SJCRH30 (cell line): ENCODE measurements around the gene ZBTB46. TPM values are rescaled to one million over a fixed set of nuclear protein-coding genes. Genes with fewer than 3 reads are reported as not detected.
A peak's percentile ranks its signal among the peaks of the same experiment; 100 is the strongest.
"Not testable (repeated sequence)": the region's sequence is repeated elsewhere in the genome, so short reads cannot be mapped to it uniquely, and the experiment has no call there.

ENCODE experiments used
- DNase-seq, 2 experiments: peaks; one replicate each; pipeline ENCODE4 v3.0.0-alpha.2; 2015 to 2020
- H3K27ac ChIP-seq: fragments of 250-450 bp; sonication (Bioruptor Pico); 2 replicates; pipeline ENCODE4 v1.5.1; 2020; ENCODE audit warnings: mild to moderate bottlenecking, moderate library complexity
- H3K27me3 ChIP-seq: fragments of 250-450 bp; sonication (Bioruptor Pico); 2 replicates; pipeline ENCODE4 v1.5.1; 2020; ENCODE audit warnings: mild to moderate bottlenecking, moderate library complexity
- H3K36me3 ChIP-seq: fragments of 250-450 bp; sonication (Bioruptor Pico); 2 replicates; pipeline ENCODE4 v1.5.1; 2020; ENCODE audit warnings: mild to moderate bottlenecking, moderate library complexity
- H3K4me1 ChIP-seq: fragments of 250-450 bp; sonication (Bioruptor Pico); 2 replicates; pipeline ENCODE4 v1.5.1; 2020; ENCODE audit warnings: mild to moderate bottlenecking, moderate library complexity
- H3K4me3 ChIP-seq: fragments of 250-450 bp; sonication (Bioruptor Pico); 2 replicates; pipeline ENCODE4 v1.5.1; 2020; ENCODE audit warnings: mild to moderate bottlenecking, moderate library complexity
- H3K9me3 ChIP-seq: fragments of 250-450 bp; sonication (Bioruptor Pico); replicated peaks from 2 replicates; pipeline ENCODE4 v1.5.1; 2020; ENCODE audit warnings: mild to moderate bottlenecking, moderate library complexity
- total RNA-seq: library from RNA; depleted of rRNA; stranded (reverse); fragments of >200 nt; shearing (Covaris generic); gene quantifications from 2 replicates; pipeline ENCODE4 v1.2.3, GENCODE V29; 2014; rRNA removed

The ZBTB46 gene
- 4.0 and 5.0 TPM in 2 replicates for total RNA-seq

- H3K9me3 ChIP-seq: no peaks in the 10 kb centered on the region
- no peaks in the 10 kb centered on the region for H3K36me3 ChIP-seq
- H3K27me3 ChIP-seq: peaks cover 16% of the 10 kb centered on the region
- H3K4me1 ChIP-seq: peaks cover 23% of the 10 kb centered on the region
- H3K4me3 ChIP-seq: peak within 1 kb of the TSS; percentile 62
- no peak within 1 kb of the TSS for H3K27ac ChIP-seq
- DNase-seq: peak; percentile 60 to 75
These were observed at the start of gene ZBTB46 for GRCh38 chr20:63830841-63831588. Gene ZBTB46, minus strand, starts transcription at chr20:63831264. Its CDS starts 40,507 bp downstream, at chr20:63790757.

GRCh38 chr20:63878899-63879663 is 48.0 kb upstream of the ZBTB46 start:
- no peaks in the 10 kb centered on the region for H3K9me3 ChIP-seq
- DNase-seq: peak; percentile 91 to 94
- H3K27me3 ChIP-seq: no peaks in the 10 kb centered on the region
- H3K4me3 ChIP-seq: no peak overlapping the region
- peak overlapping the region; percentile 36 for H3K27ac ChIP-seq
- H3K36me3 ChIP-seq: peaks cover 41% of the 10 kb centered on the region
- peaks cover 19% of the 10 kb centered on the region for H3K4me1 ChIP-seq

GRCh38 chr20:63877755-63878470 is 46.8 kb upstream of the ZBTB46 start:
- peaks cover 19% of the 10 kb centered on the region for H3K4me1 ChIP-seq
- H3K4me3 ChIP-seq: no peak overlapping the region
- H3K36me3 ChIP-seq: peaks cover 42% of the 10 kb centered on the region
- peak; percentile 74 to 79 for DNase-seq
- H3K27ac ChIP-seq: peak overlapping the region; percentile 36; the same call in 1 of the 2 replicates
- H3K9me3 ChIP-seq: no peaks in the 10 kb centered on the region
- H3K27me3 ChIP-seq: no peaks in the 10 kb centered on the region

GRCh38 chr20:63876489-63877036 is 45.5 kb upstream of the ZBTB46 start:
- H3K9me3 ChIP-seq: no peaks in the 10 kb centered on the region
- H3K27me3 ChIP-seq: no peaks in the 10 kb centered on the region
- H3K4me3 ChIP-seq: no peak overlapping the region
- peaks cover 50% of the 10 kb centered on the region for H3K36me3 ChIP-seq
- no peak for DNase-seq
- H3K4me1 ChIP-seq: peaks cover 19% of the 10 kb centered on the region
- H3K27ac ChIP-seq: no peak overlapping the region

- H3K4me3 ChIP-seq, H3K27ac ChIP-seq, H3K9me3 ChIP-seq, DNase-seq, H3K27me3 ChIP-seq: not testable (repeated sequence)
- peaks cover 18% of the 10 kb centered on the region for H3K4me1 ChIP-seq
- H3K36me3 ChIP-seq: peaks cover 64% of the 10 kb centered on the region
These were observed 43.2 kb upstream of the ZBTB46 start for GRCh38 chr20:63874241-63874640.

DNA sequence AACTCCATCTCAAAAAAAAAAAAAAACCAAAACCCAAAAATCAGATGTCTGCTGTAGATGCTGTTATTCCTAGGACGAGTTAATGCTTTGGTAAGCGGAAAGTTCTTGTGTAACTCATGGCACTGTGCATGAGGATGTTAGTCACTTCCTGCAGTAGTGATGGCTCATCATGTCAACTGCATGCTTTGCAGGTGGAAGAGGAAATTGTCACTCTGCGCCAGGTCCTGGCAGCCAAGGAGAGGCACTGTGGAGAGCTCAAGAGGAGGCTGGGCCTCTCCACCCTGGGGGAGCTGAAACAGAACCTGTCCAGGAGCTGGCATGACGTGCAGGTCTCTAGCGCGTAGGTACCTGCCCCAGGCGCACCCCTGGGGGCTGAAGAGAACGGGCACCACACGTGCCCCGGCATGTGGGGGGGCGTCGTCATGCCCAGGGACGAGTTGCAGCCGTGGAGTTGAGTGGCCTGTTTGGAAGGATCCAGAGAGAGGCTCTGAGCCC is 42.5 kb upstream of the ZBTB46 start:
- no peak overlapping the region for H3K27ac ChIP-seq
- no peak overlapping the region for H3K4me3 ChIP-seq
- no peak for DNase-seq
- no peaks in the 10 kb centered on the region for H3K9me3 ChIP-seq
- H3K27me3 ChIP-seq: no peaks in the 10 kb centered on the region
- peaks cover 67% of the 10 kb centered on the region for H3K36me3 ChIP-seq
- H3K4me1 ChIP-seq: peaks cover 11% of the 10 kb centered on the region

DNA sequence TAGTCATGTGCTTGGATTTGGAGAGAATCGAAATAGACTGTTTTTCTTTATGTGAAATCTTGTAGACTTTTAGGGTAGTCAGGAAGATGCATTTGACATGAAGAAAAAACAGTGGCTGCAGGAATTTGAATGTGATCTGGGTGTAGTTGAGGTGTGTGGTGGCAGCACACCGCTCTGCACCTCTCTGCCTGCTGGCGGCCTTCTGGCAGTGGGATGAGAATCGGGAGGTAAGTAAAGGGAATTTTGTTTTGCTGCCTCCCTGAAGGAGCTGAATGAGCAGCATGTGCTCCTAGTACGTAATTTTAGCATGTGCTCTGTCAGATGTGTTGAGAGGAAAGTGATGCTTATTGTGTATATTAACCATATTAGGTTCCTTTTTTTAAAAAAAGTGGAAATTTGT is 37.2 kb upstream of the ZBTB46 start:
- no peak overlapping the region for H3K27ac ChIP-seq
- no peaks in the 10 kb centered on the region for H3K9me3 ChIP-seq
- no peak overlapping the region for H3K4me3 ChIP-seq
- DNase-seq: no peak
- no peaks in the 10 kb centered on the region for H3K27me3 ChIP-seq
- peaks cover 36% of the 10 kb centered on the region for H3K36me3 ChIP-seq
- peaks cover 3% of the 10 kb centered on the region for H3K4me1 ChIP-seq

GRCh38 chr20:63867042-63867441 is 36.0 kb upstream of the ZBTB46 start:
- not testable (repeated sequence) for H3K4me1 ChIP-seq, H3K9me3 ChIP-seq, H3K27me3 ChIP-seq, DNase-seq, H3K4me3 ChIP-seq, H3K27ac ChIP-seq
- H3K36me3 ChIP-seq: peaks cover 25% of the 10 kb centered on the region

GRCh38 chr20:63864978-63865640 is 34.0 kb upstream of the ZBTB46 start, which contains the start of gene TPD52L2:
Gene TPD52L2, plus strand, starts transcription at chr20:63865270. Its CDS starts 96 bp downstream, at chr20:63865366.
- peak within 1 kb of the TSS; percentile 80 for H3K4me3 ChIP-seq
- H3K36me3 ChIP-seq: peaks cover 11% of the 10 kb centered on the region; the same call in 1 of the 2 replicates
- H3K27ac ChIP-seq: peak within 1 kb of the TSS; percentile 62
- DNase-seq: peak; percentile 100
- H3K4me1 ChIP-seq: peaks cover 3% of the 10 kb centered on the region
- H3K9me3 ChIP-seq: no peaks in the 10 kb centered on the region
- no peaks in the 10 kb centered on the region for H3K27me3 ChIP-seq

DNA sequence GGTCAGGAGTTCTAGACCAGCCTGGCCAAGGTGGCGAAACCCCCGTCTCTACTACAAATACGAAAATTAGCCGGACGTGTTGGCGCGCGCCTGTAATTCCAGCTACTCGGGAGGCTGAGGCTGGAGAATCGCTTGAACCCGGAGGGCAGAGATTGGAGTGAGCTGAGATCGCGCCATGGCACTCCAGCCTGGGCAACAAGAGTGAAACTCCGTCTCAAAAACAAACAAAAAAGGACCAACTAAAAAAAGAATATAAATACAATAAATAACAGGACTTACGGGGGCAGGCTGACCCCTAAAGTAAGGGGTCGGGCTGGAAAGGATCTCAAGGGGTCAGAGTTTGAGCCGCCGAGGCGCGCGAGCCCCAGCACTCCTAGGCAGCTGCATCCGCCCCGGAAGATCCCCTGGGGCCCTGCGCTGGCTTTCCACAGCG is 33.5 kb upstream of the ZBTB46 start:
- Histone ChIP-seq H3K4me3 (peak overlapping the region; percentile 80), H3K4me1 (peaks cover 3% of the 10 kb centered on the region), H3K27me3 (no peaks in the 10 kb centered on the region), H3K27ac (peak overlapping the region; percentile 62), H3K9me3 (no peaks in the 10 kb centered on the region), H3K36me3 (peaks cover 7% of the 10 kb centered on the region; the same call in 1 of the 2 replicates)
- DNase-seq: no peak

DNA sequence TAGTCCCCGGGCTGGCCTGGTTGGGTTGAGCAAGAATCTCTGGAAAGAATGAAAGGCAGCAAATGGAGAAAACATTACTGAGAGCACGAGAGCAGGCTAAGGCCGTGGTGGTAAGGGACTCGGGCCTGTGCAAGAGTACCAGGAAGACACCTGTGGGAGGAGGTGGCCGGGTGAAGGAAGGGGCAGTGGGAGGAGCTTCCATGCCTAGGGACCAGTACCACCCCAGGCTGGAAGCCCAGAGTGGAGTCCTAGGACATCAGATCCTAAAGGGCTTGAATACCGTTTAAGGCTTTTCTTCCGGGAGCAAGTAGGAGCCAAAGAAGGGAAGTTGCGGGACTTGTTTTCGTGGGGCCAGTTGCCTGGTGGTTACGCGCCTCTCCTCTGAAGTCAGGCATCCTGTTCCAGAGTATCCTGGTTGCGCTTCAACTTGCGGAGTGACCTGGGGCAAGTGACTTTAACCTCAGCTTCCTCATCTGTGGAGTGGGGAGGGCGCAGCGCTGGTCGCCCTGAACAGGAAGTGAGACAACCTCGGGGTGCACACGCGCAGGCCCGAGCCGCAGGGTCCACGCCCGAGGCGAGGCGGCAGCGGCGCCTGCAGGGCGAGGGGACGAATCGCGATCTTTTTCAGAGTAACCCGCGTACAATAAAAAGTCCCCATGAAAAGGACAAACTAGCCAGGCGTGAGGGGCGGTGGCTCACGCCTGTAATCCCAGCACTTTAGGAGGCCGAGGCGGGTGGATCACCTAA is 32.9 kb upstream of the ZBTB46 start:
- Histone ChIP-seq H3K27me3 (no peaks in the 10 kb centered on the region), H3K4me3 (peak overlapping the region; percentile 80), H3K27ac (peak overlapping the region; percentile 62), H3K36me3 (peaks cover under 1% of the 10 kb centered on the region; the same call in 1 of the 2 replicates), H3K9me3 (no peaks in the 10 kb centered on the region), H3K4me1 (peaks cover 3% of the 10 kb centered on the region)
- DNase-seq: no peak

DNA sequence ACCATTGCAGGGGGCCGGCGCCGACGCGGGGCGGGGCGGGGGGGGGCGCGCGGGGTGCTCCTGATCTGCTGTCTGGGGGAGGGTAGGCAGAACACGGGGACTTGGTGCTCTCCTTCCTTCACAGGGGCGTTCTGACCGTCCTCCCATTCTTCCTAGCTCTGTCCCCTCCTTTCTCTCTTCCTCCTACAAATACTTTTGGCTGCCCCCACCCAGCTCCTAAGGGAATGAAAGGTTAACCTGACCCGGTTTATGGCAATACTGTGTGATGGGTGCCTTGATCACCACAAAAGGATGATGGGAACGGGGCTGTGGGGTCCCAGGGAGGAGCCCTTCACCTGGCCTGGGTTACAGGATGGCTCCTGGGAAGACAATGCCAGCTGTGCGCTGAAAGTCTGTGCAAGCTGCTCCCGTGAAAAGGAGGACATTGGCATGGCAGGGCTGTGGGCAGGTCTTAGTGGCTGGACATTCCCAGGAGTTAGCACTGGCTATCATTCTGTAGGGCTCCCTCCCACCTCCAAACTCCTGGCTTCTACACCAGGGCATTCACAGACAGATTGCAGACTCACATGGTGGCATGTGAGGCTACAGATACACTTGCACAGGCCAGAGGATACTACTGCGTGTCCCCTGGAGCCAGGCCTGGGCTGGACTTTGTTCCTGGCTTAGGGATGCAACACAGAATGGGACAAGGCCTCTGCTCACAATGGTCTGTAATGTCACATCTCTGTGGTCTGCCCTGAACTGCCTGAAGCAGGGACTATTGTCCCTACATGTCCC is 32.1 kb upstream of the ZBTB46 start:
- DNase-seq: no peak
- no peaks in the 10 kb centered on the region for H3K27me3 ChIP-seq
- H3K4me1 ChIP-seq: peaks cover 9% of the 10 kb centered on the region
- no peaks in the 10 kb centered on the region for H3K9me3 ChIP-seq
- H3K4me3 ChIP-seq: no peak overlapping the region
- H3K27ac ChIP-seq: no peak overlapping the region
- no peaks in the 10 kb centered on the region for H3K36me3 ChIP-seq
